Measurements from ENCODE around the gene NOS2.
"Not testable (repeated sequence)": the region's sequence is repeated elsewhere in the genome, so short reads cannot be mapped to it uniquely, and the experiment has no call there.

Gene NOS2

GRCh38 chr17:27753726-27754125 is 46.6 kb downstream of the NOS2 start:
- not testable (repeated sequence) for DNase-seq

GRCh38 chr17:27752831-27753619 is 47.3 kb downstream of the NOS2 start:
- DNase-seq: not testable (repeated sequence)

DNA sequence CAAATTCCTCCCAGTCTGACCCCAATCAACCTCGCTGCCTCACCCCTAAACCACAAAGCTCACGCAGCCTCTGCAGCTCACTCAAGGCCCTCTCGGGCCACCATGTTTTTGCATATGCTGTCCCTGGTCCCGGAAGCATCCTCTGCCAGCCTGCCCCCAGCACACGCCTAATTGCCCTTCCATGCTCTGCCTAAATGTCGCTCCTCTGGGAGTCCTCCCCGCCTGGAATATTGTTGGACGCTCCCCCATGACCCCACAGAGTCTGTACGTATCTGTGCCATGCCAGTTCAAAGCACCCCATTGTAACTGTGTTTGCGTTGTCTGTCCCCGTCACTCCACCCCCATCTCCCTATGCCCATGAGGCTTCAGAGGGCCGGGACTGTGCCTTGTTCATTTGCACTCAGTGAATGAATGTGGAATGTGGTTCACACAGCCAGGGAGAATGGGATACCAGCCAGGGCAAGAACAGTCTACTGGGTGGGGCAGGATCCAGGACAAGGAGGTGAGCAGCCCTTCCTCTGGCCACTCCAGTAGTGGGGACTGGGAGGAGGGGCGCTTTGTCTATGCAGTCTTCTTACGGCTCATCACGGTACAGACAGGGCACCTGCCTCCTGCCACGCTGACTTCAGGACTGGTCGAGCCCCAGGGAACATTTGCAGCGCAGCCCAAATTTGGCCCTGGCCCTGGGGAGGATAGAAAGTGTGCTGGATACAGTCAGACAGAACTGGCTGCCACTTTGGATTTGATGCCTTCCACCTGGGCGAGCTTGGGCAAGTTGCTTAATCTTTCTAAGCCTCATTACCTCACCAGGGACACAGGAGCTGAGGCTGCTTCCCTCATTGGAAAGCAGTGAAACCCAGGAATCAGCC is 48.5 kb downstream of the NOS2 start:
- DNase-seq: no peak

DNA sequence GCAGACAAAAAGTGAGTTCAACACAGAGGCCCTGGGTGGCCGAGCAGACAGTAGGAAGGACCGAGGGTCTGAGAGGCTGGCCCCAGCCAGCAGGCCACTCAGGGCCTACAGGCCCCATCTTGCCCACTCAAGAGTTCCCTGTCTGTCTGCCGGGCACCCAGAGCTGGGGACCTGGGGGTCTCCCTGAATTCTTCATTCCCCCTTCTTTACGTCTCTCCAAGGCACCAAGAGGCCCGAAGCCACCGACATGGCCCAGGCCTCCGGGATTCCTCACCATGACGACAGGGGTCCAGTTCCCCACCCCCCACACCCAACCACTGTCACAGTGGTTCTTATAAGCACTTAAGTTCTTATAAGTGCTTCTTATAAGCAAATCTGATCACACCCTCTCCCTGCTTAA is 49.2 kb downstream of the NOS2 start:
- no peak for DNase-seq

DNA sequence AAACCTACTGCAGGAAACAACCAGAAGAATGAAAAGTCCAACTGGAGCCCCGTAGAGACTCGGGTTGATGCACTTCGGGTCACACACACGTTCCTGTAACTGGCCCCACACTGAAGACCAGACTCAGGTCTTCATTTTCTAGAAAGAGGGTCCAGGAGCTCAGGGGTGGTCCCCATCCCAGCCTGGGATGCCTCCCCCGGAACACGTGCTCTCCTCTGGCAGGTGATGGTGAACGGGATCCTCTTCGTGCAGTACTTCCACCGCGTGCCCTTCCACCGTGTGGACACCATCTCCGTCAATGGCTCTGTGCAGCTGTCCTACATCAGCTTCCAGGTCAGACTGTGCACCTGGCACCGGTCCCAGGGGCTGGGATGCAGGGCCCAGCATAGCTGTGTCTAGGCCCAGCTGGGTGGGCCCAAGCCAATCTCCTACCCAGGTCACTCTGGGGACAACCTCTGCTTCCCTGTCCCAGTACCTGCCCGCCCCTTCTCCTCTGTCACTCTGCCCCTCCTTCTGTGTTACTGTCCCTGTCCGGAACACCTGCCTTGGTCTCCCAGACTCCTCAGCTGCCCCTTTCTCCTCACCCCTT is 50.7 kb downstream of the NOS2 start:
- not testable (repeated sequence) for DNase-seq

DNA sequence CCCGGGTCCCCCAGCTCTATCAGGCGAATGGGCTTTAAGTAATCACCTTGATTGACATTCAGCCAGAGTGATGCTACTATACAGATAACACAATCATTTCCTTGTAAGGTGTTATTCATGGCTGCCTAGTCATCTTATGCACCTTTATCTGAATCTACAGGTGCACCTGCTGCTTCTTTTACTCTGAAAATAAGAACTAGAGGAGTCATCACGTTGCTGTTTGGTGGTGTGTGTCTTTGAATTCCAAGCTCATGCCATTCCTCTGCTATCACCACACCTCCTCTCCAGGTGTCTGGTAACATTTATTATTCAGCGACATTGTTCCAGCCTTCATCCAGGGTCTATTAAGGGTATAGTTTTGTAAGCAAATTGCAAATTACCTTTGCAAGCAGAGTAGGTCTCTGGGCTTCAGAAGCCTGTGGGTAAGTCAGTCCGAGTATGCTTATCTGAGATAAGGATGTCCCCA is 51.9 kb downstream of the NOS2 start:
- no peak for DNase-seq

DNA sequence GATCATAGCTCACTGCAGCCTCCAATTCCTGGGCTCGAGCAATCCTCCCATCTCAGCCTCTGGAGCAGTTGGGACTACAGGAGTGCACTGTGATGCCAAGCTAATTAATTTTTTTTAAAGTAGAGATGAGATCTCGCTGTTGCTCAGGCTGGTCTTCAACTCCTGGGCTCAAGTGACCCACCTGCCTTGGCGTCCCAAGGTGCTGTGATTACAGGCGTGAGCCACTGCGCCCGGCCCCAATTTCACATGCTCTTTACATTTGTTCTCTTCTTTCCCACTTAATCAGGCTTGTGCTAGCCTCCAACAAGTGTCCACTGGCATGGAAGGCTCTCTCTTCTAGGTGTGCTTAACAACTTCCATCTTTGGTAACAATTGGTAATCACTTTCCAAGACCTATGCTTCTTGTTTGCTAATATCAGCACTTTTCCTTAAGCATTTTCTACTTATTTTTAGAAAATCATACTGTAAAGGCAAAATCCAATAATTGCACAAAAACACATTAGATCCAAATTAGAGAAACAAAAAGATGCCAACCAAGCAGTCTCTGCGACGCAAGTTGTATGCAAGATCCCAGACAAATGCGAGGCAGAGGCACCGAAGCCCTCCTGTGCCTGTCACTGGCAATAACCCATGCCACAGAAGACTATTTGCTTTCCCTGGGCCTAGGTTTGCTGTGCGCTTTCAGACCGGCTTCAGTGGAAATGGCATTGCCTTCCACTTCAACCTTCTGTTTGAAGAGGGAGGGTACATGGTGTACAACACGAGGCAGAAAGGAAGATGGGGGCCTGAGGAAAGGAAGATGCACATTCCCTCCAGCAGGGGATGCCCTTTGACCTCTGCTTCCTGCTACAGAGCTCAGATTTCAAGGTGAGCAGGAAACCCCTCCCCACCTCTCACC is 52.6 kb downstream of the NOS2 start:
- no peak for DNase-seq

GRCh38 chr17:27746881-27747280 is 53.4 kb downstream of the NOS2 start:
- no peak for DNase-seq

DNA sequence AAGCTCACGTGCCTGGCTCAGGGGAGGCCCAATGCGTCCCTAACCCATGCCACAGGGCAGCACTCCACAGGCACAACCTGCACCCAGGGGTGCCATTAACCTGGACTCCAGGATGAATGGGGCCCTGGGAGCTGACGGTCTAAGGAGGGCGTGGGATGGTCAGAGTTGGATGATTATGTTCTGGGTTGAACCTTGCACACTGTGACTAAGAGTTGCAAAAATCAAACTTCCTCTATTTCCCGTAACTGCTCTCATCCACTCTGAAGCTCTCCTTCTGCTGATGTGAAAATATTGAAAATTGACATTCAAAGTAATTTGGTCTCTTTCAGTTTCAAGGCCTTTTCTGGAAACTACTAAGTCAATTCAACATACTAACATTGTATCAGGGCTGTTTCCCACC is 54.0 kb downstream of the NOS2 start:
- DNase-seq: not testable (repeated sequence)

DNA sequence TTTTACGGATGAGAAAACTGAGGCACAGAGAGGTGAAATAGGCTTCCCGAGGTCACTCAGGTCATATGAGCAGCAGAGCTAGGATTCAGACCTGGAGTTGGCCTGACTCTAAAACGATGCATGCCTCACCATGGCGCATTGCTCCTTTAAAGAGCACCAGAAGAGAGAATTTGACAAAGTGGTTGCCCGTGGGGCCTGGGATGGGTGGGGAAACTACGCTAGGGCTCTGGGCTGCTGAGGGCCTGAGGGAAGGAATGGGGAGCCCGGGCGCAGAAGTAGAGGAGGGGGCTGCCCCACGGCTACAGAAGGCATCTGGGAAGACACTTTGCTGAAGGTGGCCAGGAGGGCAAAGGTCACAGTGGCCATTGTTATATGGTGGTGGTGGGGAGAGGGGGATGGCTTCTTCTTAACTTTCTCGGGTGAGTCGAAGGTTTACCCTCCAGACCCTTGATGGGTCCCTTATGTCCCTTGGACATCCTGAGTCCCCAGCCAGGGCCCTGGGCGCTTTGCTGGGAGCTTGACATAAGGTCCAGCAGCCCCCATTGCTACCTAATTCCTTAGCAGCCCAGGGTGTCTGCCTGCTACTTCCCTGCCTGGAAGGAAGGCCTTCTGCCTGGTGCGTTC is 55.0 kb downstream of the NOS2 start:
- not testable (repeated sequence) for DNase-seq

GRCh38 chr17:27743281-27743885 is 56.9 kb downstream of the NOS2 start:
- no peak for DNase-seq

GRCh38 chr17:27741971-27742575 is 58.3 kb downstream of the NOS2 start:
- no peak for DNase-seq

GRCh38 chr17:27741361-27741861 is 58.9 kb downstream of the NOS2 start:
- no peak for DNase-seq

DNA sequence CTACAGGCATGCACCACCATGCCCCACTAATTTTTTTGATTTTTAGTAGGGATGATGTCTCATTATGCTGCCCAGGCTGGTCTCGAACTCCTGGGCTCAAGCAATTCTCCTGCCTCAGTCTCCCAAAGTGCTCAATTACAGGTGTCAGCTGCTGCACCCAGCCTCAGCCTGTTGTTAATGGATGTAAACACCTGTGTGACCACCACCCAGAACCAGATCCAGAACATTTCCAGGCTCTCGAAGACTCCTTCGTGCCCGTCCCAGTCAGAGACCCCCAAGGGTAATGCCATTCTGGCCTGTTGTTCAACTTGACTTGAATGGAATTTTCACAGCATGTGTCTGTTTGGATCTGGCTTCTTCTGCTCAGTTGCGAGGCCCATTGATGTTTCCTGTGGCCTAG is 59.8 kb downstream of the NOS2 start:
- not testable (repeated sequence) for DNase-seq

DNA sequence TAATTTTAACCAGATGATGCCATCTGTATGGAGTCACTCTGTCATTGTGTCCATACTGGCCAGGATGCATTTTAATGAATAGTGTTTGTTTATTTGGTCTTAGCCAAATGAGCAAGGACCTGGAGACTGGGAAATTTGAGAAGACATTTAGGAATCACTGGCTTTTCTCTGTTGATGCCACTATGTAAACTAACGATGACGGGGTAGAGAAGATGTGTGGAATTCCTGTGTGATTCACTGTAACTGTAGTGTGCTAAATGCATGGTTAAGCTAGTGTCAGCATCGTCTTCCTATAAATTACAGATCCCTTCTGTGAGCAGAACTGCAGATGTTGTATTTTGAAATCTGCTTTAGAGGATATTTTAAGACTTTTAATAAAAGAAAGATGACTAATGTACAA is 66.6 kb downstream of the NOS2 start:
- DNase-seq: no peak

GRCh38 chr17:27732746-27733145 is 67.6 kb downstream of the NOS2 start:
- DNase-seq: not testable (repeated sequence)

GRCh38 chr17:27725982-27726381 is 74.3 kb downstream of the NOS2 start:
- not testable (repeated sequence) for DNase-seq

DNA sequence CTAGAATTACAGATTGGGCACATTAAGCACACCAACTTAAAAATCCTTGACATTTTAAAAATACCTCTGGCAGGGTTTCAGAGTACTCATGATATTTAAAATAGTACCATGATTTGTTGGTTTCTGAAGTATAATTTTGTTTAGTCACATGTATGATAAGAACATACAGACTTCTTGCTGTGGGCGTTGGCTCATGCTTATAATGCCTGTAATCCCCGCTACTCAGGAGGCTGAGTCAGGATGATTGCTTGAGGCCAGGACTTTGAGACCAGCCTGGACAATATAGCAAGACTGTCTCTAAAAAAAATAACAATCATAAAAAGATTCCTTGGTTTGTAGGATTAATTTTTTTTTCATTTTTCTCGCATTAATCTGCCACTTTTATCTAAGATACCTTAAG is 78.5 kb downstream of the NOS2 start:
- no peak for DNase-seq

All from activated effector memory CD4-positive, alpha-beta T cell treated with anti-CD3 and anti-CD28 coated beads, Interleukin-2, amount 50 U/mL, for 16 hours (primary cell).